Smooth muscle cell (in vitro differentiated cells): ENCODE results near the gene CFAP58. TPM values are rescaled to one million over a fixed set of nuclear protein-coding genes. Genes with fewer than 3 reads are reported as not detected.
A peak's percentile ranks its signal among the peaks of the same experiment; 100 is the strongest.

ENCODE experiments used
- DNase-seq: peaks from one replicate; lab custom pipeline; 2025; ENCODE audit not compliant: unreplicated experiment; lab: John Stamatoyannopoulos, UW
- H2AFZ ChIP-seq: fragments of 200-600 bp; sonication (generic); 2 replicates; pipeline ENCODE4 v1.6.0; 2016; ENCODE audit warnings: antibody characterized with exemption, low read depth, mild to moderate bottlenecking
- H3F3A ChIP-seq: fragments of 200-600 bp; sonication (generic); 2 replicates; pipeline ENCODE4 v1.6.0; 2017; ENCODE audit warnings: antibody characterized with exemption, low read depth
- H3K27ac ChIP-seq: fragments of 200-600 bp; sonication (generic); 2 replicates; pipeline ENCODE4 v1.5.1; 2016; ENCODE audit warnings: low read depth, mild to moderate bottlenecking
- H3K27me3 ChIP-seq: fragments of 200-600 bp; sonication (generic); 2 replicates; pipeline ENCODE4 v1.6.1; 2016; ENCODE audit warnings: low read depth, mild to moderate bottlenecking
- H3K36me3 ChIP-seq: fragments of 200-600 bp; sonication (generic); 2 replicates; pipeline ENCODE4 v1.5.1; 2016; ENCODE audit warnings: low read depth
- H3K4me1 ChIP-seq: fragments of 200-600 bp; sonication (generic); 2 replicates; pipeline ENCODE4 v1.5.1; 2016; ENCODE audit warnings: low read depth
- H3K4me2 ChIP-seq: fragments of 200-600 bp; sonication (generic); 2 replicates; pipeline ENCODE4 v1.6.0; 2016; ENCODE audit warnings: mild to moderate bottlenecking
- H3K4me3 ChIP-seq: fragments of 200-600 bp; sonication (generic); 2 replicates; pipeline ENCODE4 v1.5.1; 2016; ENCODE audit warnings: mild to moderate bottlenecking
- H3K79me2 ChIP-seq: fragments of 200-600 bp; sonication (generic); 2 replicates; pipeline ENCODE4 v1.6.0; 2016; ENCODE audit warnings: low read depth, mild to moderate bottlenecking
- H3K9ac ChIP-seq: fragments of 200-600 bp; sonication (generic); 2 replicates; pipeline ENCODE4 v1.6.0; 2016; ENCODE audit warnings: low read depth
- H3K9me3 ChIP-seq: fragments of 200-600 bp; sonication (generic); replicated peaks from 2 replicates; pipeline ENCODE4 v1.5.1; 2016; ENCODE audit warnings: low read depth
- H4K20me1 ChIP-seq: fragments of 200-600 bp; sonication (generic); 2 replicates; pipeline ENCODE4 v1.6.0; 2016; ENCODE audit warnings: low read depth
- CTCF ChIP-seq: fragments of 200-600 bp; sonication (generic); IDR thresholded peaks from 2 replicates; pipeline ENCODE4 v1.5.1; 2017; ENCODE audit warnings: borderline replicate concordance, mild to moderate bottlenecking, antibody characterized with exemption; ENCODE audit not compliant: insufficient read depth, poor library complexity, severe bottlenecking
- WGBS: methylation state at CpG from one replicate; pipeline ENCODE4 v1.1.7; 2016; ENCODE audit warnings: low lambda C conversion rate; 5-methylcytosine and 5-hydroxymethylcytosine counted together
- polyA plus RNA-seq: library from polyadenylated mRNA; unstranded; fragments of >200 nt; fragmentation: Nextera tagmentation; extraction: Ambion mirVana; gene quantifications from 2 replicates; pipeline ENCODE4 v1.2.1, GENCODE V29; 2016
- total RNA-seq: library from RNA; depleted of rRNA; stranded (reverse); fragments of >200 nt; gene quantifications from 2 replicates; pipeline ENCODE4 v1.2.3, GENCODE V29; 2014

CFAP58 gene
- total and polyA plus RNA-seq, 2 experiments from 2014 or later, result 0.39 to 0.54 TPM

GRCh38 chr10:104316321-104317099 lies 37.1 kb upstream of the CFAP58 start:
- H2AFZ ChIP-seq, result no peak overlapping the region
- H3K9me3 ChIP-seq, result no peaks in the 10 kb centered on the region
- 86% methylated on average over 9 of the region's 9 CpGs for whole genome bisulfite sequencing
- H3K4me3 ChIP-seq, result no peak overlapping the region
- peaks cover 96% of the 10 kb centered on the region for H3K79me2 ChIP-seq
- peaks cover 6% of the 10 kb centered on the region for H3K4me1 ChIP-seq
- DNase-seq, result no peak
- H3K36me3 ChIP-seq, result peaks cover 6% of the 10 kb centered on the region
- peak overlapping the region; percentile 37 for H3K4me2 ChIP-seq
- peaks cover 100% of the 10 kb centered on the region for H4K20me1 ChIP-seq
- no peak for TF ChIP-seq CTCF
- H3K9ac ChIP-seq, result no peak overlapping the region
- H3K27ac ChIP-seq, result peak overlapping the region; percentile 53
- H3F3A ChIP-seq, result peaks cover 12% of the 10 kb centered on the region
- no peaks in the 10 kb centered on the region for H3K27me3 ChIP-seq

GRCh38 chr10:104317269-104317710 lies 36.3 kb upstream of the CFAP58 start:
- DNase-seq, result no peak
- H3K27ac ChIP-seq, result peak overlapping the region; percentile 53
- H2AFZ ChIP-seq, result no peak overlapping the region
- H3K9me3 ChIP-seq, result no peaks in the 10 kb centered on the region
- peaks cover 12% of the 10 kb centered on the region for H3F3A ChIP-seq
- H3K4me3 ChIP-seq, result no peak overlapping the region
- TF ChIP-seq CTCF, result no peak
- 30% methylated on average over 6 of the region's 6 CpGs for WGBS
- H3K4me1 ChIP-seq, result peaks cover 6% of the 10 kb centered on the region
- peaks cover 96% of the 10 kb centered on the region for H3K79me2 ChIP-seq
- H3K9ac ChIP-seq, result no peak overlapping the region
- H4K20me1 ChIP-seq, result peaks cover 100% of the 10 kb centered on the region
- no peaks in the 10 kb centered on the region for H3K27me3 ChIP-seq
- H3K4me2 ChIP-seq, result peak overlapping the region; percentile 37
- H3K36me3 ChIP-seq, result peaks cover 6% of the 10 kb centered on the region

GRCh38 chr10:104317726-104318299 lies 35.8 kb upstream of the CFAP58 start:
- Histone ChIP-seq H3K27ac (peak overlapping the region; percentile 53), H4K20me1 (peaks cover 100% of the 10 kb centered on the region), H3F3A (peaks cover 12% of the 10 kb centered on the region), H3K4me1 (peaks cover 6% of the 10 kb centered on the region), H3K9ac (no peak overlapping the region), H3K79me2 (peaks cover 96% of the 10 kb centered on the region), H3K9me3 (no peaks in the 10 kb centered on the region), H3K4me2 (peak overlapping the region; percentile 37), H3K4me3 (no peak overlapping the region), H3K27me3 (no peaks in the 10 kb centered on the region), H2AFZ (no peak overlapping the region), H3K36me3 (peaks cover 6% of the 10 kb centered on the region)
- no peak for DNase-seq
- no peak for TF ChIP-seq CTCF
- WGBS, result 81% methylated on average over 7 of the region's 7 CpGs
